OCI-LY1 (cell line): ENCODE data around the gene SLC5A4.

Source experiments
- H2AFZ ChIP-seq: fragments of 200-600 bp; sonication (generic), shearing (Covaris generic); 2 replicates; pipeline ENCODE4 v1.6.0; 2014; ENCODE audit warnings: antibody characterized with exemption, mild to moderate bottlenecking, low read length
- H3F3A ChIP-seq: fragments of 200-600 bp; sonication (generic), shearing (Covaris generic); 2 replicates; pipeline ENCODE4 v1.6.0; 2014; ENCODE audit warnings: mild to moderate bottlenecking, antibody characterized with exemption, low read length, moderate library complexity; ENCODE audit not compliant: insufficient read depth
- H3K27ac ChIP-seq: fragments of 200-600 bp; sonication (generic); 2 replicates; pipeline ENCODE4 v1.5.1; 2014; ENCODE audit warnings: low read length, mixed run types, mild to moderate bottlenecking, low read depth; ENCODE audit not compliant: poor library complexity, severe bottlenecking
- H3K27me3 ChIP-seq: fragments of 200-600 bp; sonication (generic); 2 replicates; pipeline ENCODE4 v1.6.0; 2014; ENCODE audit warnings: antibody characterized with exemption, mild to moderate bottlenecking, low read length, moderate library complexity; ENCODE audit not compliant: insufficient read depth
- H3K36me3 ChIP-seq: fragments of 200-600 bp; sonication (generic); 2 replicates; pipeline ENCODE4 v1.6.1; 2014; ENCODE audit warnings: mild to moderate bottlenecking, antibody characterized with exemption, low read length, moderate library complexity, mixed read lengths; ENCODE audit not compliant: insufficient read depth
- H3K4me1 ChIP-seq: fragments of 200-600 bp; sonication (generic); 2 replicates; pipeline ENCODE4 v1.5.1; 2014; ENCODE audit warnings: mild to moderate bottlenecking, low read length, moderate library complexity; ENCODE audit not compliant: insufficient read depth, severe bottlenecking
- H3K4me2 ChIP-seq: fragments of 200-600 bp; sonication (generic), shearing (Covaris generic); 2 replicates; pipeline ENCODE4 v1.6.1; 2014; ENCODE audit warnings: low read length
- H3K4me3 ChIP-seq: fragments of 200-600 bp; sonication (generic); 2 replicates; pipeline ENCODE4 v1.5.1; 2014; ENCODE audit warnings: low read length, low read depth, mild to moderate bottlenecking, mixed read lengths; ENCODE audit not compliant: poor library complexity, severe bottlenecking
- H3K79me2 ChIP-seq: fragments of 200-600 bp; shearing (Covaris generic); 2 replicates; pipeline ENCODE4 v1.6.1; 2016; ENCODE audit warnings: mixed run types, low read length, mixed read lengths; ENCODE audit not compliant: insufficient read depth
- H3K9ac ChIP-seq: fragments of 200-600 bp; sonication (generic), shearing (Covaris generic); 2 replicates; pipeline ENCODE4 v1.6.1; 2014; ENCODE audit warnings: mild to moderate bottlenecking, low read length, mixed read lengths
- H3K9me2 ChIP-seq: fragments of 200-600 bp; sonication (generic), shearing (Covaris generic); 2 replicates; pipeline ENCODE4 v1.6.1; 2014; ENCODE audit warnings: low read depth, mild to moderate bottlenecking, low read length, mixed read lengths
- H3K9me3 ChIP-seq: fragments of 200-600 bp; shearing (Covaris generic); 2 replicates; pipeline ENCODE4 v1.6.1; 2014; ENCODE audit warnings: low read length, mixed read lengths
- H4K20me1 ChIP-seq: fragments of 200-600 bp; sonication (generic), shearing (Covaris generic); 2 replicates; pipeline ENCODE4 v1.6.0; 2016; ENCODE audit warnings: mild to moderate bottlenecking, low read length; ENCODE audit not compliant: insufficient read depth
- CTCF ChIP-seq: fragments of 200-600 bp; sonication (generic), shearing (Covaris generic); IDR thresholded peaks from 2 replicates; pipeline ENCODE4 v1.5.1; 2017; ENCODE audit warnings: mild to moderate bottlenecking, antibody characterized with exemption, low read length, moderate library complexity, mixed read lengths
- EZH2 ChIP-seq: fragments of 200-600 bp; sonication (generic), shearing (Covaris generic); IDR thresholded peaks from 2 replicates; pipeline ENCODE4 v1.8.0; 2017; ENCODE audit warnings: borderline replicate concordance, mixed run types, mild to moderate bottlenecking, antibody characterized with exemption, low read length, moderate library complexity, mixed read lengths

SLC5A4 gene

DNA sequence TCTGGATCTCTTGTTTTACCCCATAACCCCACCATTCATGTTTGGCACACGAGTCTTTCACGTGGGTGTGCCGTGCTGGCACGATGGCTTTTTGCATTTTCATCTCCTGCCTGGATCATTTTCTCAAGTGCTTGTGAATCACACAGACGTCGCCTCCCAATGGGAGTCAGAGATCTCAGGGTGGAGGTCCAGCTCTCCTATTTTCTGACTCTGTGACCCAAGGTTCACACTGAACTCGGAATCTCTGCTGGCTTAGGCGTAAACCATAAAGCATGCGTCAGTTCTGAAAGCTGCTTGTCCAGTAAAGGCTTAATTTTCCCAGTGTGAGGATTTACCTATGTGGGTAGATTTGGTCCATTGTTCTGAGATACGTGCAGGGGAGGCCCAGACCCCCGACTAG, 80.0 kb downstream of the SLC5A4 start:
- H3K27ac ChIP-seq, result no peak overlapping the region
- no peaks in the 10 kb centered on the region for H3K4me1 ChIP-seq
- 0 out of 2 replicates have a peak, but pooled peaks cover 3% of the 10 kb centered on the region for H3K27me3 ChIP-seq
- no peak overlapping the region for H2AFZ ChIP-seq
- no peak overlapping the region for H3K9ac ChIP-seq
- H4K20me1 ChIP-seq, result no peaks in the 10 kb centered on the region
- H3K9me2 ChIP-seq, result no peaks in the 10 kb centered on the region
- no peak overlapping the region for H3K4me2 ChIP-seq
- H3F3A ChIP-seq, result no peaks in the 10 kb centered on the region
- H3K9me3 ChIP-seq, result no peaks in the 10 kb centered on the region
- no peaks in the 10 kb centered on the region for H3K36me3 ChIP-seq
- no peak overlapping the region for H3K4me3 ChIP-seq
- no peaks in the 10 kb centered on the region for H3K79me2 ChIP-seq
- no peak for TF ChIP-seq EZH2
- no peak for TF ChIP-seq CTCF
